Ishikawa (cell line): ENCODE results near the gene CADPS.

Source experiments
- CEBPB ChIP-seq: IDR thresholded peaks from 2 replicates; pipeline ENCODE4 v1.6.1; 2012
- CREB1 ChIP-seq: IDR thresholded peaks from 2 replicates; pipeline ENCODE4 v1.6.1; 2012; ENCODE audit warnings: low read depth
- EP300 ChIP-seq: IDR thresholded peaks from 2 replicates; pipeline ENCODE4 v1.6.1; 2012; ENCODE audit warnings: borderline replicate concordance
- FOXM1 ChIP-seq: IDR thresholded peaks from 2 replicates; pipeline ENCODE4 v1.6.1; 2012; ENCODE audit warnings: low read depth, borderline replicate concordance
- RAD21 ChIP-seq: IDR thresholded peaks from 2 replicates; pipeline ENCODE4 v1.6.1; 2012; ENCODE audit warnings: low read depth
- TAF1 ChIP-seq: IDR thresholded peaks from 2 replicates; pipeline ENCODE4 v1.6.1; 2012; ENCODE audit warnings: low read depth, mild to moderate bottlenecking
- TCF12 ChIP-seq: IDR thresholded peaks from 2 replicates; pipeline ENCODE4 v1.6.1; 2012; ENCODE audit warnings: low read depth
- TEAD4 ChIP-seq: IDR thresholded peaks from 2 replicates; pipeline ENCODE4 v1.6.1; 2012
- YY1 ChIP-seq: IDR thresholded peaks from 2 replicates; pipeline ENCODE4 v1.6.1; 2012; ENCODE audit warnings: low read depth
- ZBTB7A ChIP-seq: IDR thresholded peaks from 2 replicates; pipeline ENCODE4 v1.6.1; 2012; ENCODE audit warnings: low read depth
- TF ChIP-seq, protein P1 (sequence below): IDR thresholded peaks from 2 replicates; pipeline ENCODE4 v1.6.1; 2012; ENCODE audit warnings: low read depth, mild to moderate bottlenecking
- TF ChIP-seq, protein P2 (sequence below): IDR thresholded peaks from 2 replicates; pipeline ENCODE4 v1.6.1; 2012
- TF ChIP-seq, protein P3 (sequence below): IDR thresholded peaks from 2 replicates; pipeline ENCODE4 v1.6.1; 2012

DNA sequence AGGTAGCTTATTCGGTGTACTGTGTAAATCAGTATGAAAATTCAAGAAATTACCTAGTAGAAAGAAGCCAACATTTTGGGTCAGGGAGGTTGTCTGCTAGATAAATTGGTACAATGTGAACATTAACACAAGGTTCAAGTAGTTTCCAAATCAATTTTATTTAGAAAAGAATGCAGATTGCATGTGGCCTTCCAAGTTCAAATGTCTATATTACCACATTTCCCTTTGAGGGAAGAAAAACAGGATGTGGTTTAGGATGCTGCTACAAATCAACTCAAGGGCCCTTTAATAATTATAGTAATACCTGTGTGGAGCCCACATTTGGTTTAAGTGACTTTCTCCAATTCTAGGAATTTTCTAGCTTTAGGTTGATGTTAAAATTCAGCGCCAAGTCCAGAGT, 57.5 kb downstream of the CADPS start:
- no peak for TF ChIP-seq RAD21
- TF ChIP-seq, protein P1, sequence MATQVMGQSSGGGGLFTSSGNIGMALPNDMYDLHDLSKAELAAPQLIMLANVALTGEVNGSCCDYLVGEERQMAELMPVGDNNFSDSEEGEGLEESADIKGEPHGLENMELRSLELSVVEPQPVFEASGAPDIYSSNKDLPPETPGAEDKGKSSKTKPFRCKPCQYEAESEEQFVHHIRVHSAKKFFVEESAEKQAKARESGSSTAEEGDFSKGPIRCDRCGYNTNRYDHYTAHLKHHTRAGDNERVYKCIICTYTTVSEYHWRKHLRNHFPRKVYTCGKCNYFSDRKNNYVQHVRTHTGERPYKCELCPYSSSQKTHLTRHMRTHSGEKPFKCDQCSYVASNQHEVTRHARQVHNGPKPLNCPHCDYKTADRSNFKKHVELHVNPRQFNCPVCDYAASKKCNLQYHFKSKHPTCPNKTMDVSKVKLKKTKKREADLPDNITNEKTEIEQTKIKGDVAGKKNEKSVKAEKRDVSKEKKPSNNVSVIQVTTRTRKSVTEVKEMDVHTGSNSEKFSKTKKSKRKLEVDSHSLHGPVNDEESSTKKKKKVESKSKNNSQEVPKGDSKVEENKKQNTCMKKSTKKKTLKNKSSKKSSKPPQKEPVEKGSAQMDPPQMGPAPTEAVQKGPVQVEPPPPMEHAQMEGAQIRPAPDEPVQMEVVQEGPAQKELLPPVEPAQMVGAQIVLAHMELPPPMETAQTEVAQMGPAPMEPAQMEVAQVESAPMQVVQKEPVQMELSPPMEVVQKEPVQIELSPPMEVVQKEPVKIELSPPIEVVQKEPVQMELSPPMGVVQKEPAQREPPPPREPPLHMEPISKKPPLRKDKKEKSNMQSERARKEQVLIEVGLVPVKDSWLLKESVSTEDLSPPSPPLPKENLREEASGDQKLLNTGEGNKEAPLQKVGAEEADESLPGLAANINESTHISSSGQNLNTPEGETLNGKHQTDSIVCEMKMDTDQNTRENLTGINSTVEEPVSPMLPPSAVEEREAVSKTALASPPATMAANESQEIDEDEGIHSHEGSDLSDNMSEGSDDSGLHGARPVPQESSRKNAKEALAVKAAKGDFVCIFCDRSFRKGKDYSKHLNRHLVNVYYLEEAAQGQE, result no peak
- TF ChIP-seq CREB1, result no peak
- no peak for TF ChIP-seq YY1
- no peak for TF ChIP-seq TEAD4
- TF ChIP-seq, protein P2, sequence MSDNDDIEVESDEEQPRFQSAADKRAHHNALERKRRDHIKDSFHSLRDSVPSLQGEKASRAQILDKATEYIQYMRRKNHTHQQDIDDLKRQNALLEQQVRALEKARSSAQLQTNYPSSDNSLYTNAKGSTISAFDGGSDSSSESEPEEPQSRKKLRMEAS, result no peak
- no peak for TF ChIP-seq ZBTB7A
- TF ChIP-seq TAF1, result no peak
- no peak for TF ChIP-seq EP300
- TF ChIP-seq FOXM1, result no peak
- TF ChIP-seq CEBPB, result no peak
- no peak for TF ChIP-seq TCF12
- TF ChIP-seq, protein P3, sequence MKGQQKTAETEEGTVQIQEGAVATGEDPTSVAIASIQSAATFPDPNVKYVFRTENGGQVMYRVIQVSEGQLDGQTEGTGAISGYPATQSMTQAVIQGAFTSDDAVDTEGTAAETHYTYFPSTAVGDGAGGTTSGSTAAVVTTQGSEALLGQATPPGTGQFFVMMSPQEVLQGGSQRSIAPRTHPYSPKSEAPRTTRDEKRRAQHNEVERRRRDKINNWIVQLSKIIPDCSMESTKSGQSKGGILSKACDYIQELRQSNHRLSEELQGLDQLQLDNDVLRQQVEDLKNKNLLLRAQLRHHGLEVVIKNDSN, result no peak
